Right lobe of liver (tissue), 6 donors: ENCODE measurements around the gene NAV2. TPM values are rescaled to one million over a fixed set of nuclear protein-coding genes. Genes with fewer than 3 reads are reported as not detected.

Source experiments
- ATAC-seq, 4 donors: fragments of 200-7000 bp; cut with Tn5 transposase; one replicate each; pipeline ENCODE4 v1.9.1; 2020; ENCODE audit warnings: mild to moderate bottlenecking in 4 of 4, moderate library complexity in 4 of 4
- DNase-seq, 3 donors: peaks; one replicate each; pipeline ENCODE4 v3.0.0-alpha.2; 2020
- H3K27ac ChIP-seq, 3 donors: fragments of 200-600 bp; one replicate each; pipeline ENCODE4 v1.8.0; 2022
- H3K27me3 ChIP-seq, 2 donors: fragments of 200-600 bp; one replicate each; pipeline ENCODE4 v1.8.0; 2022
- H3K36me3 ChIP-seq, 4 donors: fragments of 200-600 bp; sonication (generic) in 1 of 4; one replicate each; pipeline versions ENCODE4 v1.5.1 to v1.8.0; 2017 to 2022; ENCODE audit warnings: control low read depth in 1 of 4
- H3K4me1 ChIP-seq, 4 donors: fragments of 200-600 bp; sonication (generic) in 1 of 4; one replicate each; pipeline versions ENCODE4 v1.5.1 to v1.8.0; 2017 to 2022; ENCODE audit warnings: control low read depth in 1 of 4
- H3K4me3 ChIP-seq, 3 donors: fragments of 200-600 bp; one replicate each; pipeline ENCODE4 v1.8.0; 2022
- H3K9me3 ChIP-seq, 4 donors: fragments of 200-600 bp; sonication (generic) in 1 of 4; one replicate each; pipeline versions ENCODE4 v1.5.1 to v1.8.0; 2017 to 2022; ENCODE audit warnings: control low read depth in 1 of 4
- POLR2A ChIP-seq: fragments of 450-650 bp; IDR thresholded peaks from one replicate; pipeline ENCODE4 v1.6.1; 2017; ENCODE audit warnings: antibody characterized with exemption, mild to moderate bottlenecking
- WGBS: methylation state at CpG from one replicate; pipeline ENCODE4 v1.1.6; 2018; ENCODE audit warnings: low coverage, low lambda C conversion rate; ENCODE audit not compliant: insufficient coverage; ENCODE audit errors: missing lambda C conversion rate; 5-methylcytosine and 5-hydroxymethylcytosine counted together
- intact Hi-C, 2 donors: fragments of 100-400 bp; cut with DNase I; formaldehyde crosslinking; loops; one replicate each; pipeline versions ENCODE4 v1.11.2 to v1.14.1; 2022
- total RNA-seq, 6 experiments: library from RNA; depleted of rRNA in 2 of 6; stranded (reverse); fragments of >200 nt in 2 of 6; fragmentation: NEBNext Ultra II Directional in 3 of 6; extraction: Animal tissue kit (Norgen Biotek cat#: 25700) in 3 of 6; gene quantifications; one replicate each; pipeline versions ENCODE4 v1.1.0 to v1.2.4, GENCODE V29; 2016 to 2023
- TF ChIP-seq, protein P1 (sequence below), 4 donors: fragments of 200-600 bp in 3 of 4; fragments of 450-650 bp in 1 of 4; IDR thresholded peaks; one replicate each; pipeline versions ENCODE4 v1.5.1 to v1.8.0; 2016 to 2022; ENCODE audit warnings: antibody characterized with exemption in 4 of 4, mild to moderate bottlenecking in 2 of 4
- donor health status: DM: no; HTN: yes; CAD: no.
- donor health status: DM: no; HTN: no; CAD: no.
- donor health status: DM: no; HTN: no; CAD: no.
- donor health status: DM: no; HTN: yes; CAD: no.
- donor health status: DM: no; HTN: yes; CAD: no.

The NAV2 gene
- total RNA-seq, 6 experiments from 2014 or later, result 15.5 to 69.2 (median 37.1) TPM

DNA sequence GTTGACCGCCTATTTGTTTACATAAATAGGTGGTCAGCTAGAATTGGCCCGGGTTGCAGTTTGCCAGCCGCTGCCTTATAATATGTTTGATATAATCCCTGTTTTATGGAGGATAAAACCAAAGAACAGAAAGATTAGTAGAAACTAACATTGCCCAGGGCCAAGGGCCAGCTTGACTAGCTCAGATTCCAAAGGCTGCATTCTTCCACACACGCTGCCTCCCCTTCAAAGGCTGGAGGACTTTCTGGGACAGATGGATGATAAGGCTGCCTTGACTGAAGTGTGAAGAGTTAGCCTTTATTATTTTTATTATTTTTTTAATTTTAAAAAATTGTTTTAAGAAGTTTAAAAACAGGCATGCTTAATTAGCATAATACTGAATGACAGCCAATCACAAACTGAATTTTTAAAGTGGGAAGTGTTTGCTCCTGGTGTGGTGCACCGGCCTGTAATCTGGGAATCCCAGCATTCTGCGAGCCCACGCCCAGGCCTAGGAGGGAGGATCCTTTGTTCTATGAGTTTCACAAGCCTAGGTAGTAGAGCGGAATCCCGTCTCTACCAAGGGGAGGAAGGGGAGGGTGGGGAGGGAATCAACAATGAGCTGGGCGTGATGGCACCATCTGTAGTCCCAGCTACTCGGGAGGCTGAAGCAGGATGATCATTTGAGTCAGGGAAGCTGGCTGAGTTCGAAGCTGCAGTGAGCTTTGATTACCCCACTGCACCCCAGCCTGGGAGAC is 114.9 kb downstream of the NAV2 start:
- 70% methylated on average over 11 of the region's 12 CpGs for WGBS
- H3K27me3 ChIP-seq, result no peaks in the 10 kb centered on the region
- H3K27ac ChIP-seq, result no peak overlapping the region
- no peaks in the 10 kb centered on the region for H3K36me3 ChIP-seq
- TF ChIP-seq, protein P1, sequence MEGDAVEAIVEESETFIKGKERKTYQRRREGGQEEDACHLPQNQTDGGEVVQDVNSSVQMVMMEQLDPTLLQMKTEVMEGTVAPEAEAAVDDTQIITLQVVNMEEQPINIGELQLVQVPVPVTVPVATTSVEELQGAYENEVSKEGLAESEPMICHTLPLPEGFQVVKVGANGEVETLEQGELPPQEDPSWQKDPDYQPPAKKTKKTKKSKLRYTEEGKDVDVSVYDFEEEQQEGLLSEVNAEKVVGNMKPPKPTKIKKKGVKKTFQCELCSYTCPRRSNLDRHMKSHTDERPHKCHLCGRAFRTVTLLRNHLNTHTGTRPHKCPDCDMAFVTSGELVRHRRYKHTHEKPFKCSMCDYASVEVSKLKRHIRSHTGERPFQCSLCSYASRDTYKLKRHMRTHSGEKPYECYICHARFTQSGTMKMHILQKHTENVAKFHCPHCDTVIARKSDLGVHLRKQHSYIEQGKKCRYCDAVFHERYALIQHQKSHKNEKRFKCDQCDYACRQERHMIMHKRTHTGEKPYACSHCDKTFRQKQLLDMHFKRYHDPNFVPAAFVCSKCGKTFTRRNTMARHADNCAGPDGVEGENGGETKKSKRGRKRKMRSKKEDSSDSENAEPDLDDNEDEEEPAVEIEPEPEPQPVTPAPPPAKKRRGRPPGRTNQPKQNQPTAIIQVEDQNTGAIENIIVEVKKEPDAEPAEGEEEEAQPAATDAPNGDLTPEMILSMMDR (IDR thresholded peaks at IDR 0.05), result no peak
- TF ChIP-seq POLR2A, result no peak
- DNase-seq (no peak), ATAC-seq (peak in 2 of 4 donors; percentile 10 to 13)
- intact Hi-C loops, result no loop called here
- no peaks in the 10 kb centered on the region for H3K9me3 ChIP-seq
- H3K4me3 ChIP-seq, result no peak overlapping the region
- H3K4me1 ChIP-seq, result peaks cover 0 to 8% (median 0%) of the 10 kb centered on the region in 4 donors

DNA sequence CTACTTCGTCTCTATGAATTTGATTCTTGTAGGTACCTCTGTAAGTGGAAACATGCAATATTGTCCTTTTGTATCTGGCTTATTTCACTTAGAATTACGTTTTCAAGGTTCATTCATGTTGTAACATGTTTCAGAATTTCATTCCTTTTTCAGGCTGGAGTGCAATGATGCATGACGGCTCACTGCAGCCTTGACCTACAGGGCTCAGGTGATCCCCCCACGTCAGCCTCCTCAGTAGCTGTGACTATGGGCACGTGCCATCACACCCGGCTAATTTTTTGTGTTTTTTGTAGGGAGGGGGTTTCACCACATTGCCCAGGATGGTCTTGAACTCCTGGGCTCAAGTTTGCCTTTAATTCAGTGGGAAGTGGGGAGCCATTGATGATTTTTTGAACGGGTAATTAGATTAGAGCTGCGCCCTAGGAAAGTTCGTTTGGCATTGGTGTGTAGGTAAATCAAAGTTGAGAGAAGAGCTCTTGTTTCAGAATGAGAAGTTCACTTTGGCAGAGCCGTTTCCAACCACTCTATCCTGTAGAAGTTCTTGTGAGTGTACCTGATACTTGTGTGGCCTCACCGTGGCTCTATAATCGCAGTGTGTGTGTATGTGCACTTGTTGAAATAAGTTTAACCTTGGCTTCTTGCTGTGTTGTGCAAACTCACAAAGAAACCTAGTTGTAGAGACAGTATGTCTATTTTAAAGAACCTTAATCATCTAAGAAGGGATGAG is 115.9 kb downstream of the NAV2 start:
- H3K27me3 ChIP-seq, result no peaks in the 10 kb centered on the region
- peak in 2 of 4 donors; percentile 66 to 68 for ATAC-seq
- no peak for DNase-seq
- peaks cover 0 to 4% (median 2%) of the 10 kb centered on the region in 4 donors for H3K36me3 ChIP-seq
- intact Hi-C loops, result no loop called here
- no peaks in the 10 kb centered on the region for H3K9me3 ChIP-seq
- 65% methylated on average over 12 of the region's 12 CpGs for WGBS
- H3K4me1 ChIP-seq, result peaks cover 0 to 8% (median 0%) of the 10 kb centered on the region in 4 donors
- no peak overlapping the region for H3K27ac ChIP-seq
- TF ChIP-seq, protein P1 (IDR thresholded peaks at IDR 0.05), result no peak
- no peak for TF ChIP-seq POLR2A
- H3K4me3 ChIP-seq, result no peak overlapping the region

GRCh38 chr11:19829109-19829837 is 116.6 kb downstream of the NAV2 start:
- H3K27me3 ChIP-seq, result no peaks in the 10 kb centered on the region
- H3K4me3 ChIP-seq, result no peak overlapping the region
- H3K27ac ChIP-seq, result no peak overlapping the region
- DNase-seq (no peak), ATAC-seq (peak in 3 of 4 donors; percentile 20 to 86 (median 41))
- peaks cover 0 to 8% (median 0%) of the 10 kb centered on the region in 4 donors for H3K4me1 ChIP-seq
- TF ChIP-seq POLR2A, result no peak
- TF ChIP-seq, protein P1 (IDR thresholded peaks at IDR 0.05), result no peak
- 31% methylated on average over 7 of the region's 7 CpGs for WGBS
- H3K9me3 ChIP-seq, result no peaks in the 10 kb centered on the region
- H3K36me3 ChIP-seq, result peaks cover 0 to 4% (median 2%) of the 10 kb centered on the region in 4 donors
- intact Hi-C loops, result no loop called here

DNA sequence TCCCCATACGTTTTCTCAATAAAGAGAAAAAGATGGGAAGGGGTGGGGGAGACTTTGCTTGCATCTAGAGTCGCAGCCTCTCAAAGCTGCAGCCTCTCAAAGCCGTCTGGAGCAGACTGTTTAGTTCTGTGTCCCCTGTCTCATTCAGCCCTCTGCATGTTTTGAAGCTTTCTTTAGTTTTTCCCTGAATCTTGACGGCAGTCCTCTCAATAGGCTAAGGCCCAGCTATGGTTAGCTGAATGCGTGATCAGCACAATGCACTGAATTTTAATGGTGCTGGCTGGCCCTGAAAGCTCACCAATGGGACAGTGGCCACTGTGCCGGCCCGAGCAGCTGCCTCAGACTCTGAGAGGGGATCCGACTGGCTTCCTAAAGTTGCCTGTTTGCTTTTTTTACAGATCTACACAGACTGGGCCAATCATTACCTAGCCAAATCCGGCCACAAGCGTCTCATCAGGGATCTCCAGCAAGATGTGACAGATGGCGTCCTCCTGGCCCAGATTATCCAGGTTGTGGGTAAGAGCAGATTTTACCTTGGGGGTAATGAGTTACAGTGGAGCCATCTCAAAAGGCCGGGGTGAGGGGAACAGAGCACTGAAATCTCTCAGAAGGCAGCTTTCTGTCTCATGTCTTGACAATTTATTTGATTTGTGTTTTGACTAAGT is 119.6 kb downstream of the NAV2 start:
- Histone ChIP-seq H3K4me3 (no peak overlapping the region), H3K36me3 (peaks cover 0 to 4% (median 2%) of the 10 kb centered on the region in 4 donors), H3K27ac (no peak overlapping the region), H3K4me1 (peaks cover 0 to 4% (median 0%) of the 10 kb centered on the region in 4 donors), H3K9me3 (no peaks in the 10 kb centered on the region), H3K27me3 (no peaks in the 10 kb centered on the region)
- DNase-seq (no peak), ATAC-seq (no peak)
- 89% methylated on average over 7 of the region's 12 CpGs for WGBS
- intact Hi-C loops, result no loop called here
- TF ChIP-seq POLR2A, result no peak
- TF ChIP-seq, protein P1 (IDR thresholded peaks at IDR 0.05), result no peak
